ENCODE results near the gene DLX4.

Gene DLX4

GRCh38 chr17:49968405-49969133 is 421 bp upstream of the DLX4 start:
- Histone ChIP-seq H3K27me3 (peaks cover 99 to 100% (median 100%) of the 10 kb centered on the region in 11 experiments), H3K27ac (peak overlapping the region in 8 of 11 experiments; percentile 6 to 54 (median 34); a peak in 11 of 22 replicates), H3K4me2 (peak overlapping the region; percentile 89 to 99 (median 94)), H3K4me1 (peaks cover 16 to 73% (median 30%) of the 10 kb centered on the region in 10 experiments), H3K9ac (peak overlapping the region; percentile 11 to 63 (median 48); a peak in 17 of 22 replicates), H3K9me3 (replicated peaks in 1 of 11) (peaks cover 0 to 38% (median 10%) of the 10 kb centered on the region in 11 experiments; a peak in 11 of 22 replicates), H3K4me3 (peak overlapping the region; percentile 53 to 71 (median 61)), H4K20me1 (peaks cover 0 to 43% (median 25%) of the 10 kb centered on the region in 11 experiments; a peak in 13 of 22 replicates), H3K36me3 (no peaks in the 10 kb centered on the region)
- peak in 8 of 11 experiments; percentile 45 to 82 (median 64); a peak in 12 of 22 replicates for TF ChIP-seq Cebpa-rat (IDR thresholded peaks at IDR 0.05)

- H4K20me1 ChIP-seq, result peaks cover 0 to 38% (median 24%) of the 10 kb centered on the region in 11 experiments; a peak in 12 of 22 replicates
- TF ChIP-seq Cebpa-rat (IDR thresholded peaks at IDR 0.05), result no peak
- H3K27me3 ChIP-seq, result peaks cover 99 to 100% (median 100%) of the 10 kb centered on the region in 11 experiments
- H3K9me3 ChIP-seq (replicated peaks in 1 of 11), result peaks cover 0 to 32% (median 5%) of the 10 kb centered on the region in 11 experiments; a peak in 10 of 22 replicates
- peak overlapping the region; percentile 89 to 99 (median 94); a peak in 15 of 22 replicates for H3K4me2 ChIP-seq
- H3K36me3 ChIP-seq, result no peaks in the 10 kb centered on the region
- H3K27ac ChIP-seq, result no peak overlapping the region
- H3K4me3 ChIP-seq, result peak overlapping the region in 5 of 10 experiments; percentile 53 to 71 (median 62); a peak in 6 of 20 replicates
- peaks cover 16 to 80% (median 30%) of the 10 kb centered on the region in 10 experiments for H3K4me1 ChIP-seq
- H3K9ac ChIP-seq, result no peak overlapping the region
These were observed 902 bp downstream of the DLX4 start for GRCh38 chr17:49969795-49970389.

GRCh38 chr17:49970498-49970897 is 1.5 kb downstream of the DLX4 start:
- Histone ChIP-seq H3K4me3 (no peak overlapping the region), H3K36me3 (no peaks in the 10 kb centered on the region), H3K4me1 (peaks cover 16 to 75% (median 28%) of the 10 kb centered on the region in 10 experiments), H3K27ac (no peak overlapping the region), H3K9ac (no peak overlapping the region), H4K20me1 (peaks cover 0 to 34% (median 21%) of the 10 kb centered on the region in 11 experiments; a peak in 12 of 22 replicates), H3K27me3 (peaks cover 96 to 100% (median 100%) of the 10 kb centered on the region in 11 experiments), H3K4me2 (no peak overlapping the region; a peak in 1 of 22 replicates), H3K9me3 (replicated peaks in 1 of 11) (peaks cover 0 to 26% (median 0%) of the 10 kb centered on the region in 11 experiments; a peak in 5 of 22 replicates)
- no peak for TF ChIP-seq Cebpa-rat (IDR thresholded peaks at IDR 0.05)

- Histone ChIP-seq H3K36me3 (no peaks in the 10 kb centered on the region), H3K9ac (no peak overlapping the region), H3K4me3 (peak overlapping the region in 2 of 10 experiments; percentile 7 to 9; a peak in 2 of 20 replicates), H3K4me2 (peak overlapping the region in 3 of 11 experiments; percentile 43 to 62 (median 61); a peak in 5 of 22 replicates), H3K27ac (no peak overlapping the region), H4K20me1 (peaks cover 0 to 33% (median 21%) of the 10 kb centered on the region in 11 experiments; a peak in 12 of 22 replicates), H3K27me3 (peaks cover 87 to 100% (median 96%) of the 10 kb centered on the region in 11 experiments), H3K4me1 (peaks cover 16 to 70% (median 24%) of the 10 kb centered on the region in 10 experiments), H3K9me3 (replicated peaks in 1 of 11) (peaks cover 0 to 18% (median 0%) of the 10 kb centered on the region in 11 experiments; a peak in 3 of 22 replicates)
- no peak for TF ChIP-seq Cebpa-rat (IDR thresholded peaks at IDR 0.05)
These were observed 2.3 kb downstream of the DLX4 start for GRCh38 chr17:49971199-49971847.

- Histone ChIP-seq H3K4me1 (peaks cover 16 to 64% (median 24%) of the 10 kb centered on the region in 10 experiments), H3K9me3 (replicated peaks in 1 of 11) (peaks cover 0 to 15% (median 0%) of the 10 kb centered on the region in 11 experiments; a peak in 2 of 22 replicates), H3K36me3 (no peaks in the 10 kb centered on the region), H3K27me3 (peaks cover 81 to 95% (median 91%) of the 10 kb centered on the region in 11 experiments), H3K4me2 (peak overlapping the region in 3 of 11 experiments; percentile 43 to 62 (median 61); a peak in 5 of 22 replicates), H3K4me3 (peak overlapping the region in 2 of 10 experiments; percentile 7 to 9; a peak in 3 of 20 replicates), H3K27ac (no peak overlapping the region), H3K9ac (no peak overlapping the region), H4K20me1 (peaks cover 0 to 33% (median 21%) of the 10 kb centered on the region in 11 experiments; a peak in 12 of 22 replicates)
- no peak for TF ChIP-seq Cebpa-rat (IDR thresholded peaks at IDR 0.05)
These were observed 3.0 kb downstream of the DLX4 start for GRCh38 chr17:49971848-49972485.

- no peak overlapping the region for H3K4me3 ChIP-seq
- H3K27me3 ChIP-seq, result peaks cover 74 to 90% (median 86%) of the 10 kb centered on the region in 11 experiments
- no peak overlapping the region for H3K4me2 ChIP-seq
These were observed 3.7 kb downstream of the DLX4 start for GRCh38 chr17:49972486-49973270.

GRCh38 chr17:49973271-49973615 is 4.3 kb downstream of the DLX4 start:
- no peak for TF ChIP-seq Cebpa-rat (IDR thresholded peaks at IDR 0.05)
- Histone ChIP-seq H3K9me3 (replicated peaks in 1 of 11) (peaks cover 0 to 7% (median 0%) of the 10 kb centered on the region in 11 experiments; a peak in 1 of 22 replicates), H3K36me3 (no peaks in the 10 kb centered on the region), H4K20me1 (peaks cover 0 to 33% (median 21%) of the 10 kb centered on the region in 11 experiments; a peak in 12 of 22 replicates), H3K9ac (no peak overlapping the region), H3K4me2 (no peak overlapping the region; a peak in 1 of 22 replicates), H3K27ac (no peak overlapping the region), H3K27me3 (peaks cover 68 to 88% (median 80%) of the 10 kb centered on the region in 11 experiments), H3K4me1 (peaks cover 24 to 62% (median 32%) of the 10 kb centered on the region in 10 experiments), H3K4me3 (no peak overlapping the region)

More at GRCh38 chr17:49972486-49973270, 3.7 kb downstream of the DLX4 start:
- no peak overlapping the region for H3K9ac ChIP-seq
- TF ChIP-seq Cebpa-rat (IDR thresholded peaks at IDR 0.05), result no peak
- peaks cover 0 to 8% (median 0%) of the 10 kb centered on the region in 11 experiments; a peak in 1 of 22 replicates for H3K9me3 ChIP-seq (replicated peaks in 1 of 11)
- H4K20me1 ChIP-seq, result peaks cover 0 to 33% (median 21%) of the 10 kb centered on the region in 11 experiments; a peak in 12 of 22 replicates
- peaks cover 22 to 62% (median 30%) of the 10 kb centered on the region in 10 experiments for H3K4me1 ChIP-seq
- H3K36me3 ChIP-seq, result no peaks in the 10 kb centered on the region
- no peak overlapping the region for H3K27ac ChIP-seq
